PC-3 (cell line): ENCODE results near the gene ATG16L1. TPM values are rescaled to one million over a fixed set of nuclear protein-coding genes. Genes with fewer than 3 reads are reported as not detected.

Experiments used
- ATAC-seq: fragments of 200-7000 bp; cut with Tn5 transposase; 2 replicates; pipeline ENCODE4 v1.9.1; 2020; ENCODE audit warnings: mild to moderate bottlenecking, moderate library complexity
- BruUV-seq: library from RNA; stranded (reverse); fragments of 400-500 nt; replicated peaks from 2 replicates; lab custom pipeline; 2021; lab: Mats Ljungman, UMichigan
- CTCF ChIA-PET: fragments of 300-600 bp; sonication (Branson Sonifier 250); formaldehyde crosslinking; loops from one replicate; lab custom pipeline; 2022; ENCODE audit warnings: antibody characterized with exemption; lab: Charles Lee
- POLR2A ChIA-PET: fragments of 300-600 bp; sonication (Branson Sonifier 250); formaldehyde crosslinking; loops from one replicate; lab custom pipeline; 2022; ENCODE audit warnings: antibody characterized with exemption; ENCODE audit not compliant: unreplicated experiment; lab: Charles Lee
- DNase-seq: peaks from one replicate; pipeline ENCODE4 v3.0.0-alpha.2; 2015
- H2AFZ ChIP-seq: fragments of 300-600 bp; sonication (generic); 2 replicates; pipeline ENCODE4 v1.6.0; 2016; ENCODE audit warnings: antibody characterized with exemption, low read length
- H3F3A ChIP-seq: fragments of 300-600 bp; sonication (generic); one replicate; pipeline ENCODE4 v1.6.0; 2017; ENCODE audit warnings: antibody characterized with exemption, low read length, control low read depth, mild to moderate bottlenecking; ENCODE audit not compliant: unreplicated experiment
- H3K27ac ChIP-seq: fragments of 300-600 bp; sonication (generic); 2 replicates; pipeline ENCODE4 v1.5.1; 2016; ENCODE audit warnings: mild to moderate bottlenecking, low read length
- H3K27me3 ChIP-seq: fragments of 300-600 bp; sonication (generic); 2 replicates; pipeline ENCODE4 v1.6.1; 2016; ENCODE audit warnings: low read length, mixed read lengths
- H3K36me3 ChIP-seq: fragments of 300-600 bp; sonication (generic); 2 replicates; pipeline ENCODE4 v1.6.1; 2016; ENCODE audit warnings: low read depth, mixed run types, low read length, mixed read lengths
- H3K4me1 ChIP-seq: fragments of 300-600 bp; sonication (generic); 2 replicates; pipeline ENCODE4 v1.5.1; 2016; ENCODE audit warnings: low read length; ENCODE audit not compliant: insufficient read depth
- H3K4me2 ChIP-seq: fragments of 300-600 bp; sonication (generic); 2 replicates; pipeline ENCODE4 v1.6.0; 2016; ENCODE audit warnings: low read length
- H3K4me3 ChIP-seq: fragments of 300-600 bp; sonication (generic); 2 replicates; pipeline ENCODE4 v1.5.1; 2016; ENCODE audit warnings: mild to moderate bottlenecking, low read length, mixed read lengths
- H3K79me2 ChIP-seq: fragments of 300-600 bp; sonication (generic); 2 replicates; pipeline ENCODE4 v1.6.1; 2017; ENCODE audit warnings: low read length, mixed read lengths
- H3K9ac ChIP-seq: fragments of 300-600 bp; sonication (generic); 2 replicates; pipeline ENCODE4 v1.6.0; 2016; ENCODE audit warnings: mild to moderate bottlenecking, low read length
- H3K9me2 ChIP-seq: fragments of 300-600 bp; sonication (generic); replicated peaks from 2 replicates; pipeline ENCODE4 v1.6.1; 2016; ENCODE audit warnings: mixed run types, low read length, mixed read lengths
- H3K9me3 ChIP-seq: fragments of 300-600 bp; sonication (generic); 2 replicates; pipeline ENCODE4 v1.6.1; 2016; ENCODE audit warnings: low read length, mixed read lengths
- H4K20me1 ChIP-seq: fragments of 300-600 bp; sonication (generic); 2 replicates; pipeline ENCODE4 v1.6.1; 2016; ENCODE audit warnings: low read length, mixed read lengths
- CTCF ChIP-seq: fragments of 300-600 bp; sonication (generic); conservative IDR thresholded peaks from 2 replicates; pipeline ENCODE4 v1.5.1; 2017; ENCODE audit warnings: antibody characterized with exemption, low read depth, mild to moderate bottlenecking, low read length
- EZH2 ChIP-seq: fragments of 300-600 bp; sonication (generic); IDR thresholded peaks from one replicate; pipeline ENCODE4 v1.6.1; 2017; ENCODE audit warnings: antibody characterized with exemption, mild to moderate bottlenecking, low read length; ENCODE audit not compliant: unreplicated experiment
- EZH2phosphoT487 ChIP-seq: fragments of 300-600 bp; sonication (generic); IDR thresholded peaks from 2 replicates; pipeline ENCODE4 v1.6.1; 2018; ENCODE audit warnings: mild to moderate bottlenecking, antibody characterized with exemption, low read length, borderline replicate concordance
- intact Hi-C: fragments of 100-400 bp; cut with micrococcal nuclease; formaldehyde crosslinking; loops from 2 replicates; pipeline ENCODE4 v1.9.0; 2023
- total RNA-seq: library from RNA; depleted of rRNA; stranded (reverse); fragments of >200 nt; gene quantifications from 2 replicates; pipeline ENCODE4 v1.2.3, GENCODE V29; 2014

Gene ATG16L1
- total RNA-seq, 1 experiment from 2014 or later, result 173 TPM

GRCh38 chr2:233259730-233260129, 8.3 kb downstream of the ATG16L1 start:
- Histone ChIP-seq H3K36me3 (peaks cover 85% of the 10 kb centered on the region), H2AFZ (no peak overlapping the region), H3K79me2 (peaks cover 100% of the 10 kb centered on the region), H3K9me3 (no peaks in the 10 kb centered on the region), H4K20me1 (peaks cover 83% of the 10 kb centered on the region), H3K4me3 (no peak overlapping the region), H3K4me1 (0 out of 2 replicates have a peak, but pooled peaks cover 5% of the 10 kb centered on the region), H3K9me2 (no peaks in the 10 kb centered on the region), H3F3A (no peaks in the 10 kb centered on the region), H3K4me2 (no peak overlapping the region), H3K9ac (no peak overlapping the region), H3K27me3 (no peaks in the 10 kb centered on the region), H3K27ac (no peak overlapping the region)
- ChIA-PET CTCF (no interaction called here), POLR2A (no interaction called here)
- DNase-seq (no peak), ATAC-seq (peak; percentile 35; the same call in 1 of the 2 replicates)
- BruUV-seq, result no TSS peak
- intact Hi-C loops, result loop anchor here (10.0 kb wide), 2 partner anchors 185 to 495 kb away; no protein-coding TSS in a partner anchor
- TF ChIP-seq CTCF, result no peak
- TF ChIP-seq EZH2, result no peak
- TF ChIP-seq EZH2phosphoT487, result no peak

GRCh38 chr2:233260661-233261060, 9.2 kb downstream of the ATG16L1 start:
- Histone ChIP-seq H3K79me2 (peaks cover 96% of the 10 kb centered on the region), H4K20me1 (peaks cover 79% of the 10 kb centered on the region), H3K9ac (no peak overlapping the region), H3K36me3 (peaks cover 86% of the 10 kb centered on the region), H3K9me2 (no peaks in the 10 kb centered on the region), H3K4me3 (no peak overlapping the region), H3K27me3 (no peaks in the 10 kb centered on the region), H3K4me1 (no peaks in the 10 kb centered on the region), H3K27ac (no peak overlapping the region), H3K4me2 (no peak overlapping the region), H3K9me3 (no peaks in the 10 kb centered on the region), H3F3A (no peaks in the 10 kb centered on the region), H2AFZ (no peak overlapping the region)
- no peak for DNase-seq
- POLR2A ChIA-PET, result no interaction called here
- TF ChIP-seq EZH2 (no peak), EZH2phosphoT487 (no peak), CTCF (no peak)
- BruUV-seq, result no TSS peak
- intact Hi-C loops, result no loop called here
- no peak for ATAC-seq
- CTCF ChIA-PET, result no interaction called here

GRCh38 chr2:233261819-233262555, 10.5 kb downstream of the ATG16L1 start:
- no peaks in the 10 kb centered on the region for H3K9me2 ChIP-seq
- H3K4me2 ChIP-seq, result no peak overlapping the region
- H2AFZ ChIP-seq, result no peak overlapping the region
- BruUV-seq, result no TSS peak
- ChIA-PET CTCF (no interaction called here), POLR2A (no interaction called here)
- intact Hi-C loops, result no loop called here
- H3K36me3 ChIP-seq, result peaks cover 89% of the 10 kb centered on the region
- H3K4me1 ChIP-seq, result no peaks in the 10 kb centered on the region
- H3K4me3 ChIP-seq, result no peak overlapping the region
- H3F3A ChIP-seq, result no peaks in the 10 kb centered on the region
- TF ChIP-seq CTCF (no peak), EZH2 (no peak), EZH2phosphoT487 (no peak)
- no peaks in the 10 kb centered on the region for H3K9me3 ChIP-seq
- DNase-seq, result no peak
- peaks cover 96% of the 10 kb centered on the region for H3K79me2 ChIP-seq
- H3K27ac ChIP-seq, result no peak overlapping the region
- H3K27me3 ChIP-seq, result no peaks in the 10 kb centered on the region
- no peak for ATAC-seq
- no peak overlapping the region for H3K9ac ChIP-seq
- peaks cover 83% of the 10 kb centered on the region for H4K20me1 ChIP-seq
